HCT116 (cell line): ENCODE data around the gene ATPAF1. TPM values are rescaled to one million over a fixed set of nuclear protein-coding genes. Genes with fewer than 3 reads are reported as not detected.

Experiments used
- ATAC-seq: fragments of 200-7000 bp; cut with Tn5 transposase; 2 replicates; pipeline ENCODE4 v1.9.1; 2020; ENCODE audit warnings: mild to moderate bottlenecking, moderate library complexity
- BruUV-seq: library from RNA; stranded (reverse); fragments of 400-500 nt; replicated peaks from 2 replicates; lab custom pipeline; 2021; lab: Mats Ljungman, UMichigan
- CTCF ChIA-PET: fragments of 300-600 bp; sonication (Branson Sonifier 250); formaldehyde crosslinking; loops from one replicate; lab custom pipeline; 2021; ENCODE audit warnings: antibody characterized with exemption; lab: Charles Lee
- POLR2A ChIA-PET: fragments of 300-600, 350-600 bp; sonication (Branson Sonifier 250); formaldehyde crosslinking; loops from one replicate; lab custom pipeline; 2021; ENCODE audit warnings: antibody characterized with exemption; lab: Charles Lee
- RAD21 ChIA-PET, 2 experiments: fragments of 300-600 bp; sonication (Branson Sonifier 250); formaldehyde crosslinking; loops; one replicate each; lab custom pipeline; 2023; ENCODE audit warnings: low total read pairs in 2 of 2; ENCODE audit not compliant: uncharacterized antibody in 2 of 2, unreplicated experiment in 2 of 2, low non-redundant PET in 1 of 2; lab: Charles Lee
- DNase-seq: peaks from one replicate; pipeline ENCODE4 v3.0.0-alpha.2; 2010; ENCODE audit warnings: low read depth, low spot score
- H2AFZ ChIP-seq: fragments of 200-600 bp; shearing (Covaris generic), sonication (generic); 2 replicates; pipeline ENCODE4 v1.6.1; 2017; ENCODE audit warnings: low read depth, mixed run types, mixed read lengths, antibody characterized with exemption, low read length; ENCODE audit not compliant: poor library complexity, severe bottlenecking
- H3K27ac ChIP-seq: 2 replicates; pipeline ENCODE4 v1.5.1; 2012; ENCODE audit warnings: low read depth, low read length
- H3K27me3 ChIP-seq: fragments of 200-600 bp; sonication (generic); 2 replicates; pipeline ENCODE4 v1.6.1; 2016; ENCODE audit warnings: mixed run types, low read length, mixed read lengths; ENCODE audit not compliant: insufficient read depth
- H3K36me3 ChIP-seq, 2 experiments: fragments of 200-500 bp in 1 of 2; fragments of 200-600 bp in 1 of 2; sonication (Bioruptor generic) in 1 of 2; sonication (generic) in 1 of 2; 2 replicates each; pipeline versions ENCODE4 v1.5.1 to v1.6.1; 2014 to 2016; ENCODE audit warnings: low read length in 2 of 2, inconsistent platforms in 1 of 2, mixed read lengths in 1 of 2, mixed run types in 1 of 2; ENCODE audit not compliant: insufficient read depth in 2 of 2, control insufficient read depth in 1 of 2
- H3K4me1 ChIP-seq, 2 experiments: fragments of 200-600 bp in 1 of 2; sonication (generic) in 1 of 2; 2 replicates each; pipeline versions ENCODE4 v1.5.1 to v1.6.1; 2012 to 2017; ENCODE audit warnings: low read length in 2 of 2, inconsistent platforms in 1 of 2, mild to moderate bottlenecking in 1 of 2, mixed read lengths in 1 of 2, mixed run types in 1 of 2, moderate library complexity in 1 of 2; ENCODE audit not compliant: insufficient read depth in 2 of 2, control insufficient read depth in 1 of 2
- H3K4me2 ChIP-seq: fragments of 200-600 bp; sonication (generic); 2 replicates; pipeline ENCODE4 v1.6.1; 2017; ENCODE audit warnings: mixed run types, low read length, mixed read lengths
- H3K4me3 ChIP-seq, 2 experiments: fragments of 200-600 bp in 1 of 2; sonication (generic) in 1 of 2; replicated peaks in 1 of 2; 2 replicates each; pipeline ENCODE4 v1.5.1; 2011 to 2016; ENCODE audit warnings: low read length in 2 of 2, control low read depth in 1 of 2, low read depth in 1 of 2, mild to moderate bottlenecking in 1 of 2, mixed read lengths in 1 of 2, mixed run types in 1 of 2
- H3K79me2 ChIP-seq: fragments of 200-600 bp; sonication (generic); 2 replicates; pipeline ENCODE4 v1.6.1; 2017; ENCODE audit warnings: mild to moderate bottlenecking, mixed run types, low read length, moderate library complexity, mixed read lengths; ENCODE audit not compliant: insufficient read depth
- H3K9ac ChIP-seq: fragments of 200-600 bp; sonication (generic); 2 replicates; pipeline ENCODE4 v1.6.1; 2016; ENCODE audit warnings: low read length, mixed read lengths
- H3K9me2 ChIP-seq: fragments of 200-600 bp; sonication (generic), shearing (Covaris generic); 2 replicates; pipeline ENCODE4 v1.6.1; 2017; ENCODE audit warnings: mixed run types, mild to moderate bottlenecking, moderate library complexity; ENCODE audit not compliant: insufficient read depth
- H3K9me3 ChIP-seq, 2 experiments: fragments of 200-500 bp in 1 of 2; fragments of 200-600 bp in 1 of 2; sonication (Bioruptor generic) in 1 of 2; sonication (generic) in 1 of 2; 2 replicates each; pipeline ENCODE4 v1.6.1; 2014 to 2017; ENCODE audit warnings: low read length in 2 of 2, mixed read lengths in 2 of 2, inconsistent platforms in 1 of 2, low read depth in 1 of 2, mild to moderate bottlenecking in 1 of 2, mixed run types in 1 of 2, moderate library complexity in 1 of 2; ENCODE audit not compliant: control insufficient read depth in 1 of 2, insufficient read depth in 1 of 2
- H4K20me1 ChIP-seq: fragments of 200-600 bp; sonication (generic), shearing (Covaris generic); 2 replicates; pipeline ENCODE4 v1.6.1; 2017; ENCODE audit warnings: mixed run types, mild to moderate bottlenecking, moderate library complexity; ENCODE audit not compliant: insufficient read depth
- EGR1 ChIP-seq: IDR thresholded peaks from 2 replicates; pipeline ENCODE4 v1.6.1; 2012; ENCODE audit warnings: low read depth
- FOSL1 ChIP-seq: IDR thresholded peaks from 2 replicates; pipeline ENCODE4 v1.6.1; 2012; ENCODE audit warnings: low read depth
- SP1 ChIP-seq: IDR thresholded peaks from 2 replicates; pipeline ENCODE4 v1.6.1; 2012; ENCODE audit warnings: low read depth
- YY1 ChIP-seq: IDR thresholded peaks from 2 replicates; pipeline ENCODE4 v1.6.1; 2011; ENCODE audit warnings: low read length, low read depth, moderate library complexity, mild to moderate bottlenecking; ENCODE audit not compliant: insufficient replicate concordance; ENCODE audit errors: extremely low read depth
- intact Hi-C: fragments of 100-400 bp; cut with micrococcal nuclease; formaldehyde crosslinking; loops from 2 replicates; pipeline ENCODE4 v1.10.0; 2022
- total RNA-seq: library from RNA; stranded (reverse); gene quantifications from one replicate; pipeline ENCODE4 v1.2.1, GENCODE V29; 2021; ENCODE audit not compliant: unreplicated experiment

The ATPAF1 gene
- total RNA-seq, 1 experiment from 2014 or later: 35.5 TPM

DNA sequence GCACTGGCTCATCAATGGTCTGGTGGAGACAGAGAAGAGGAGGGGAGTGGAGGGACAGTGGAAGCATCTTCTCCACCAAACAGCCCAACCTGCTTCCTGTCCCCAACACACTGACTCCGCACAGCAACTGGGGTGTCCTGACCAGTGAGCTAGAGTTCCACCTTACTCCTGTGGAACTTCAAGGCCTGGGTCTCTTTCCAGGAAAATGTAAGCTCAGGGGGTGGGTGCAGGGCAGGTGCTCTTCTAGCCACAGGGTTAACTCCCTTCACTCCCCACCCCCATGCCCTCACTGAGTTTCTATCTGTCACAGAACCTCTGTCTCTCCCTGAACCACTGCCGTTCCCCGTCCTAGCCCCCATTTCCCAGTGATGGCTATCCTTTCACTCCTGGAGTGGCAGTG, 52.4 kb downstream of the ATPAF1 start:
- RAD21 ChIA-PET: no interaction called here
- Histone ChIP-seq H3K9me3 (no peaks in the 10 kb centered on the region), H3K4me3 (peak overlapping the region; percentile 63 to 73), H2AFZ (peak overlapping the region; percentile 45), H3K27me3 (no peaks in the 10 kb centered on the region), H4K20me1 (no peaks in the 10 kb centered on the region), H3K4me2 (peak overlapping the region; percentile 96), H3K4me1 (peaks cover 13 to 51% of the 10 kb centered on the region in 2 experiments; a peak in 3 of 4 replicates), H3K9me2 (no peaks in the 10 kb centered on the region), H3K9ac (peak overlapping the region; percentile 64), H3K36me3 (no peaks in the 10 kb centered on the region), H3K79me2 (no peaks in the 10 kb centered on the region), H3K27ac (no peak overlapping the region)
- ATAC-seq: no peak
- CTCF ChIA-PET: no interaction called here
- POLR2A ChIA-PET: interaction anchor here (1.1 to 2.1 kb wide), 3 partner anchors 12 to 104 kb away, joined by 3 to 14 read pairs (median 11); partner anchors contain the start of genes EFCAB14 and MKNK1
- TF ChIP-seq SP1 (no peak), FOSL1 (no peak)
- no TSS peak for BruUV-seq
- no peak for DNase-seq
- intact Hi-C loops: no loop called here

DNA sequence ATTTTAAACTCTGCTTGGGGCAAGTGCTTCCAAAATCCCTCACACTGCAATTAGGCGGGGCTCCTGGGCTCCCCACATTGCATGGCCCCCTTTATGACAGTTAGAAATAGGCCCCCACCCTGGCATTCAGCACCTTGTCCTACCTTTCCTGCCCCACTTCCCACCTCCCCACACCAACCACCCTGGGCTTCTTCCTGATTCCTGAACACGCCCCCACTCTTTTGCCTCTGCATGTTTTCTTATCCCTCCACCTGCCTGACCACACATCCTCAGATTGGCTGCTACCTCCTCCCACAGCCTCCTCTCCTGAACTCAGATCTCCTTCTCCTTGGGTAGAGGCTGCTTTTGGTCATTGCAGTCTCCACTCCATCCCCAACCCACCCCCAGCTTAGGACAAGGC, 53.1 kb downstream of the ATPAF1 start:
- Histone ChIP-seq H3K27ac (no peak overlapping the region), H3K4me2 (peak overlapping the region; percentile 96), H3K4me3 (no peak overlapping the region), H3K36me3 (no peaks in the 10 kb centered on the region), H3K4me1 (peaks cover 13 to 51% of the 10 kb centered on the region in 2 experiments; a peak in 3 of 4 replicates), H4K20me1 (no peaks in the 10 kb centered on the region), H3K27me3 (no peaks in the 10 kb centered on the region), H3K79me2 (no peaks in the 10 kb centered on the region), H3K9ac (no peak overlapping the region), H2AFZ (no peak overlapping the region), H3K9me2 (no peaks in the 10 kb centered on the region), H3K9me3 (no peaks in the 10 kb centered on the region)
- ChIA-PET RAD21 (no interaction called here), POLR2A (interaction anchor here (2.1 kb wide), 1 partner anchor 11 kb away, joined by 11 read pairs; the partner anchor contains the start of gene MKNK1), CTCF (no interaction called here)
- no peak for TF ChIP-seq YY1
- TF ChIP-seq EGR1: 0 out of 2 replicates have a peak, but pooled peaks have one; percentile 31
- no TSS peak for BruUV-seq
- ATAC-seq: no peak
- intact Hi-C loops: no loop called here
- DNase-seq: no peak
